HepG2 (cell line): ENCODE results near the gene FKBP8. TPM values are rescaled to one million over a fixed set of nuclear protein-coding genes. Genes with fewer than 3 reads are reported as not detected.

Experiments used
- CBFB ChIP-seq: sonication (generic); formaldehyde crosslinking; IDR thresholded peaks from 2 replicates; pipeline ENCODE4 v1.4.0; 2020; ENCODE audit warnings: missing genetic modification reagents
- FOXJ3 ChIP-seq: sonication (generic); formaldehyde crosslinking; IDR thresholded peaks from 2 replicates; pipeline ENCODE4 v1.4.0; 2020; ENCODE audit warnings: missing genetic modification reagents, mild to moderate bottlenecking, borderline replicate concordance
- HDAC2 ChIP-seq: sonication (generic); formaldehyde crosslinking; IDR thresholded peaks from 2 replicates; pipeline ENCODE4 v1.4.0; 2020; ENCODE audit warnings: missing genetic modification reagents
- IRX3 ChIP-seq: sonication (generic); formaldehyde crosslinking; IDR thresholded peaks from 2 replicates; pipeline ENCODE4 v1.8.1; 2023; ENCODE audit warnings: mild to moderate bottlenecking, low read depth, missing genetic modification reagents, borderline replicate concordance
- KDM6A ChIP-seq: IDR thresholded peaks from 2 replicates; pipeline ENCODE4 v1.6.1; 2016; ENCODE audit warnings: low read depth
- KMT2B ChIP-seq: IDR thresholded peaks from 2 replicates; pipeline ENCODE4 v1.6.1; 2016; ENCODE audit warnings: missing genetic modification reagents, missing compliant biosample characterization
- NCOA5 ChIP-seq: sonication (generic); formaldehyde crosslinking; IDR thresholded peaks from 2 replicates; pipeline ENCODE4 v1.4.0; 2020; ENCODE audit warnings: missing genetic modification reagents
- NONO ChIP-seq, 2 experiments: fragments of 450-650 bp in 1 of 2; sonication (generic) in 1 of 2; formaldehyde crosslinking in 1 of 2; IDR thresholded peaks in 1 of 2; conservative IDR thresholded peaks in 1 of 2; 2 replicates each; pipeline versions ENCODE4 v1.6.1 to v1.8.0; 2017 to 2022; ENCODE audit warnings: mild to moderate bottlenecking in 1 of 2, missing genetic modification reagents in 1 of 2, moderate library complexity in 1 of 2
- RNF219 ChIP-seq: sonication (generic); formaldehyde crosslinking; IDR thresholded peaks from 2 replicates; pipeline ENCODE4 v1.5.0; 2020; ENCODE audit warnings: mild to moderate bottlenecking, missing genetic modification reagents
- SCMH1 ChIP-seq: sonication (generic); formaldehyde crosslinking; IDR thresholded peaks from 2 replicates; pipeline ENCODE4 v1.9.0; 2021; ENCODE audit warnings: missing genetic modification reagents, mild to moderate bottlenecking, borderline replicate concordance
- STAG1 ChIP-seq: sonication (generic); formaldehyde crosslinking; IDR thresholded peaks from 2 replicates; pipeline ENCODE4 v1.4.0; 2020; ENCODE audit warnings: missing genetic modification reagents
- TEAD3 ChIP-seq: optimal IDR thresholded peaks from 2 replicates; pipeline ENCODE3; 2016; ENCODE audit warnings: borderline replicate concordance
- TRIM22 ChIP-seq: fragments of 450-650 bp; IDR thresholded peaks from 2 replicates; pipeline ENCODE4 v1.6.1; 2017
- ZFP91 ChIP-seq: sonication (generic); formaldehyde crosslinking; IDR thresholded peaks from 2 replicates; pipeline ENCODE4 v1.9.0; 2022; ENCODE audit warnings: missing genetic modification reagents, mild to moderate bottlenecking, borderline replicate concordance
- ZNF138 ChIP-seq: sonication (generic); formaldehyde crosslinking; IDR thresholded peaks from 2 replicates; pipeline ENCODE4 v1.5.0; 2020; ENCODE audit warnings: mild to moderate bottlenecking, low read depth, missing genetic modification reagents
- ZNF30 ChIP-seq: sonication (generic); formaldehyde crosslinking; IDR thresholded peaks from 2 replicates; pipeline ENCODE4 v1.5.0; 2020; ENCODE audit warnings: mild to moderate bottlenecking, missing genetic modification reagents
- ZNF605 ChIP-seq: sonication (generic); formaldehyde crosslinking; IDR thresholded peaks from 2 replicates; pipeline ENCODE4 v1.8.0; 2022; ENCODE audit warnings: mild to moderate bottlenecking, missing genetic modification reagents
- polyA plus RNA-seq, 8 experiments: library from polyadenylated mRNA; depleted of rRNA in 3 of 8; stranded (reverse) in 7 of 8; unstranded in 1 of 8; fragments of >200 nt; fragmentation: Illumina TruSeq in 4 of 8; extraction: Trizol in 4 of 8; gene quantifications; 2 replicates each; pipeline versions ENCODE4 v1.2.1 to v1.2.3, GENCODE V29; 2011 to 2016; ENCODE audit warnings: low read depth in 4 of 8, missing spikeins in 1 of 8, mixed read lengths in 1 of 8; ENCODE audit not compliant: insufficient read depth in 1 of 8
- total RNA-seq, 5 experiments: library from RNA; depleted of rRNA; stranded (reverse); fragments of >200 nt; fragmentation: Illumina TruSeq; extraction: Trizol; gene quantifications; 2 replicates each; pipeline ENCODE4 v1.2.3, GENCODE V29; 2016; ENCODE audit warnings: low read depth in 1 of 5

The FKBP8 gene
- total and polyA plus RNA-seq, 2 of the 13 experiments (the other 11 are each of a cell fraction or from before 2014, with no cell fraction given): 81.7 to 93.9 TPM

- TF ChIP-seq NCOA5 (CRISPR knock-in tag): no peak
- peak; percentile 95; the same call in 1 of the 2 replicates for TF ChIP-seq ZNF605 (CRISPR knock-in tag)
- peak; percentile 92 for TF ChIP-seq TEAD3 (CRISPR knock-in tag)
- TF ChIP-seq CBFB (CRISPR knock-in tag): peak; percentile 96
- TF ChIP-seq IRX3 (CRISPR knock-in tag): no peak
- no peak; the same call in 1 of the 2 replicates for TF ChIP-seq ZNF138 (CRISPR knock-in tag)
- no peak for TF ChIP-seq ZNF30
- TF ChIP-seq TRIM22: no peak
- peak; percentile 99 for TF ChIP-seq FOXJ3
- peak; percentile 55 for TF ChIP-seq STAG1
- TF ChIP-seq KMT2B (CRISPR knock-in tag): peak; percentile 78
- peak; percentile 98 for TF ChIP-seq KDM6A
- TF ChIP-seq HDAC2 (CRISPR knock-in tag): peak; percentile 100
- TF ChIP-seq NONO (IDR thresholded peaks at IDR 0.05): no peak
- TF ChIP-seq NONO (CRISPR knock-in tag; conservative IDR thresholded peaks at IDR 0.05): peak; percentile 98
- peak; percentile 96 for TF ChIP-seq ZFP91 (CRISPR knock-in tag)
- no peak for TF ChIP-seq SCMH1 (CRISPR knock-in tag)
- no peak for TF ChIP-seq RNF219
These were observed 28.3 kb downstream of the FKBP8 start (continued) for GRCh38 chr19:18514800-18515682.
